LNCaP clone FGC (cell line): Measurements from ENCODE around the gene SCFD2.
"Not testable (repeated sequence)": the region's sequence is repeated elsewhere in the genome, so short reads cannot be mapped to it uniquely, and the experiment has no call there.

Experiments used
- DNase-seq: peaks from one replicate; pipeline ENCODE4 v3.0.0-alpha.2; 2011; ENCODE audit warnings: low read depth
- H3K4me3 ChIP-seq: 2 replicates; pipeline ENCODE4 v1.5.1; 2011; ENCODE audit warnings: mild to moderate bottlenecking, low read depth, low read length, control low read depth
- TF ChIP-seq, protein P1 (sequence below): IDR thresholded peaks from 2 replicates; pipeline ENCODE4 v1.5.1; 2012; ENCODE audit warnings: mild to moderate bottlenecking; ENCODE audit not compliant: control insufficient read depth, insufficient read depth; ENCODE audit errors: extremely low read depth

SCFD2 gene

GRCh38 chr4:53234669-53235068, 131.2 kb downstream of the SCFD2 start:
- TF ChIP-seq, protein P1, sequence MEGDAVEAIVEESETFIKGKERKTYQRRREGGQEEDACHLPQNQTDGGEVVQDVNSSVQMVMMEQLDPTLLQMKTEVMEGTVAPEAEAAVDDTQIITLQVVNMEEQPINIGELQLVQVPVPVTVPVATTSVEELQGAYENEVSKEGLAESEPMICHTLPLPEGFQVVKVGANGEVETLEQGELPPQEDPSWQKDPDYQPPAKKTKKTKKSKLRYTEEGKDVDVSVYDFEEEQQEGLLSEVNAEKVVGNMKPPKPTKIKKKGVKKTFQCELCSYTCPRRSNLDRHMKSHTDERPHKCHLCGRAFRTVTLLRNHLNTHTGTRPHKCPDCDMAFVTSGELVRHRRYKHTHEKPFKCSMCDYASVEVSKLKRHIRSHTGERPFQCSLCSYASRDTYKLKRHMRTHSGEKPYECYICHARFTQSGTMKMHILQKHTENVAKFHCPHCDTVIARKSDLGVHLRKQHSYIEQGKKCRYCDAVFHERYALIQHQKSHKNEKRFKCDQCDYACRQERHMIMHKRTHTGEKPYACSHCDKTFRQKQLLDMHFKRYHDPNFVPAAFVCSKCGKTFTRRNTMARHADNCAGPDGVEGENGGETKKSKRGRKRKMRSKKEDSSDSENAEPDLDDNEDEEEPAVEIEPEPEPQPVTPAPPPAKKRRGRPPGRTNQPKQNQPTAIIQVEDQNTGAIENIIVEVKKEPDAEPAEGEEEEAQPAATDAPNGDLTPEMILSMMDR = no peak

DNA sequence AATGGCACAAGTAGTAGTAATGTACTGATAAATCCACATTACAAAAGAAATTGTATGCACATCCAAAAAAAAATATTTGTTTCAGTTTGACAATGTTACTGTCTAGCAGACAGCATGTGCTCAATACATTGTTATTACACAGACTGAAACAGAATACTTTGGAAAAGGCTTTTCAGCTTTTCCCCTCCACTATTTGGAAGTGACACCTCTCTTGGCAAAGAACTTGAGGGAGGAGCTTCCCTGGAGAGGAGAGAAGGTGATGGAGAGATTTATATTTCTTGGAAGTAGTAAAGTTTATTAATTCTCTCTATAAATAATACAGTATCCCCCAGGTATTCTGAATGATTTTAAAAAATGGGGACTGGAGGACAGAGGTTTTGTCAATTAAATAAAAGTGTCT, 131.8 kb downstream of the SCFD2 start:
- DNase-seq = no peak
- TF ChIP-seq, protein P1 = no peak

More at GRCh38 chr4:53234669-53235068, 131.2 kb downstream of the SCFD2 start:
- DNase-seq = no peak
- no peak overlapping the region for H3K4me3 ChIP-seq

GRCh38 chr4:53233114-53233795, 132.6 kb downstream of the SCFD2 start:
- DNase-seq = no peak
- H3K4me3 ChIP-seq = no peak overlapping the region
- TF ChIP-seq, protein P1 = no peak

More for the DNA sequence above, 131.8 kb downstream of the SCFD2 start:
- no peak overlapping the region for H3K4me3 ChIP-seq

DNA sequence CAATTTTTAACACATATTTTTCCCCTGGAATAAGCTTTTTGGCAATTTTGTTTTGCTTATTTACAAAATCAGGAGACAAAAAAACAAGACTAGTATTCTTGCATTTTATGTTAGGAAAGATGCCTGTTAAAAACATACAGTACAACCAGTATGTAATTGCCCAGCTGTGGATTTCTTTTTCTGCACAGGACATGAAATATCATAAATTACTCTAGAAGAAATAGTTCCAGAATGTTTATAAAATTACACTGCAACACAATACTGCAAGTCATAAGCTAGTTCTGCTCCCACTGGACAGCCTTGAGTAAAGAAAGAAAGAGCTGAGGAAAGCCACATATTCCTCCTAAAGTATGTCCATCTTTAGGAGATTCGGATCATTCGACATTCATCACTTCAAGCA, 133.5 kb downstream of the SCFD2 start:
- TF ChIP-seq, protein P1 = no peak
- no peak overlapping the region for H3K4me3 ChIP-seq
- no peak for DNase-seq

DNA sequence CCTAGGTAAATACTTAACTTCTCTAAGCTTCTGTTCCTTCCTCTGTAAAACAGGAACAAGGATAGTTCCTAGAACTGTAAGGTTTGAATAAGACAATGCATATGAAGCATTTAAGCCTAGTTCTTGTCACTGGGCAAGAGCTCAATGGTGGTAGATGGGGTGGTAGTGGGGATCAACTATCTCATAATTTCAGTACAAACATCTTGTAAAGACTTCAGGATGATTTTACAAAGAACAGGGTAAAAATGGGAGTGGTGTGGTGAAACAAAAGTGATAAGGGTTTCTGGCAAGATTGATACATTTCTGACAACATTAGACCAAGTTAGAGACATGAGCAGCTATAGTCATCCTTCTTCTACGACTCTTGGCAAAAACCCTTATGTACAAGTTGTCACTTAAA, 137.8 kb downstream of the SCFD2 start:
- TF ChIP-seq, protein P1 = no peak
- no peak overlapping the region for H3K4me3 ChIP-seq
- no peak for DNase-seq

DNA sequence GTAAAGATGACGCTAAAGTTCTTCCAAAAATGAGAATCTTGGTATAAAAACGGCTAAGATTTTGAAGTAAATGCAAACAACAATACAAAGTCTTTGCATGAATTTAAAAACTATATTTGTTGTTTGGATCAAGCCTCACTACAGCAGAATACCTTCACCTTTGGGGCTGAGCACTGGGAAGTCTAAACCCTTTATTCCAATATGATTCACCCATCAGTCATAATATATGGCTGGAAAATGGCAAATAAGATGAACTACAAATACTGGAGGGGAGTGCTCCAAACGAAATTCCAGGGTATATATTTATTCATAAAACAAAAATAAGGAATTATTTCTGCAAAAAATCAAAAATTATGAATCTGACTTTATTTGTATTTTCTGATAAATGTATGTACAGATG, 138.4 kb downstream of the SCFD2 start:
- no peak for DNase-seq
- no peak overlapping the region for H3K4me3 ChIP-seq
- TF ChIP-seq, protein P1 = no peak

GRCh38 chr4:53221832-53222480, 143.9 kb downstream of the SCFD2 start:
- no peak overlapping the region for H3K4me3 ChIP-seq
- TF ChIP-seq, protein P1 = no peak
- no peak for DNase-seq

DNA sequence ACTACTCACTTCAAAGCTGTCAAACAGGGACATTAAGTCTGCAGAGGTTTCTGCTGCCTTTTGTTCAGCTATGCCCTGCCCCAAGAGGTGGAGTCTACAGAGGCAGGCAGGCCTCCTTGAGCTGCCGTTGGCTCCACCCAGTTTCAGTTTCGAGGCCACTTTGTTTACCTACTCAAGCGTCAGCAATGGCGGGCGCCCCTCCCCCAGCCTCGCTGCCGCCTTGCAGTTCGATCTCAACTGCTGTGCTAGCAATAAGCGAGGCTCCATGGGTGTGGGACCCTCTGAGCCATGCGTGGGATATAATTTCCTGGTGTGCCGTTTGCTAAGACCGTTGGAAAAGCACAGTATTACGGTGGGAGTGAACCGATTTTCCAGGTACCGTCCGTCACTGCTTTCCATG, 146.7 kb downstream of the SCFD2 start:
- not testable (repeated sequence) for DNase-seq, H3K4me3 ChIP-seq
